ENCODE results near the gene C9orf57. TPM values are rescaled to one million over a fixed set of nuclear protein-coding genes. Genes with fewer than 3 reads are reported as not detected.

C9orf57 gene
- total and polyA plus RNA-seq, 2 of the 13 experiments (the other 11 are each of a cell fraction or from before 2014, with no cell fraction given) = 0.09 TPM; not detected in 1

DNA sequence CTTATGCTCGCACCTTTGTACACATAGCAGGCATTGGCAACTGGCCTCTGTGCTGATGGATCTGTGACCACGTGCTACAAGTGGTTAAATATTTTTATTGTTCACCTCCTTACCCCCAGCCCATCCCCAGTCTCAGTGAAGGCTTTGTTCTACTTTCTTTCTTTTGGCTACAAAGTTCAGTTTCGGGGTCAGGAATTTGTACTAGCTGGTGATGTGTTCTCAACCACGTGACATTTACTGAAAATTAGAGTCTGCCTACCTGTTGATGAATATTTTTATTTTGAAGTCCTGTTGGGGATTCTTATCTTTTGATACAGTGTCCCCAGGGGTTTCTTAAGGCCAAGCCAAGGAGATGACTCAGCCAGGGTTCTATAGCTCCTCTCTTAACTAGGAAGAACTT is 47.8 kb downstream of the C9orf57 start (continued):
- TF ChIP-seq SOX6 (IDR thresholded peaks at IDR 0.05) = no peak
- TF ChIP-seq SOX6 (CRISPR knock-in tag; IDR thresholded peaks at IDR 0.05) = peak; percentile 92
- TF ChIP-seq EHMT2 (IDR thresholded peaks at IDR 0.05; ENCODE audit: borderline replicate concordance, low read depth, low read length) = peak; percentile 30; the same call in 1 of the 2 replicates
- no peak for TF ChIP-seq ZNF570 (CRISPR knock-in tag; IDR thresholded peaks at IDR 0.05; ENCODE audit: borderline replicate concordance)
- TF ChIP-seq SMAD9 (CRISPR knock-in tag; IDR thresholded peaks at IDR 0.05) = no peak
- TF ChIP-seq, protein P1, sequence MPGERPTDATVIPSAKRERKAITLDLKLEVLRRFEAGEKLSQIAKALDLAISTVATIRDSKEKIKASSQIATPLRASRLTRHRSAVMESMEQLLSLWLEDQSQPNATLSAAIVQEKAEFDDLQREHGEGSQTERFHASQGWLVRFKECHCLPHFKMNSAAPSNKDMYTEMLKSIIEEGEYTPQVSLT (CRISPR knock-in tag; IDR thresholded peaks at IDR 0.05; ENCODE audit: borderline replicate concordance, low read depth) = no peak
- TF ChIP-seq CREB1 (IDR thresholded peaks at IDR 0.05) = no peak
- no peak for TF ChIP-seq CREB1 (CRISPR knock-in tag; IDR thresholded peaks at IDR 0.05)
- TF ChIP-seq, protein P2, sequence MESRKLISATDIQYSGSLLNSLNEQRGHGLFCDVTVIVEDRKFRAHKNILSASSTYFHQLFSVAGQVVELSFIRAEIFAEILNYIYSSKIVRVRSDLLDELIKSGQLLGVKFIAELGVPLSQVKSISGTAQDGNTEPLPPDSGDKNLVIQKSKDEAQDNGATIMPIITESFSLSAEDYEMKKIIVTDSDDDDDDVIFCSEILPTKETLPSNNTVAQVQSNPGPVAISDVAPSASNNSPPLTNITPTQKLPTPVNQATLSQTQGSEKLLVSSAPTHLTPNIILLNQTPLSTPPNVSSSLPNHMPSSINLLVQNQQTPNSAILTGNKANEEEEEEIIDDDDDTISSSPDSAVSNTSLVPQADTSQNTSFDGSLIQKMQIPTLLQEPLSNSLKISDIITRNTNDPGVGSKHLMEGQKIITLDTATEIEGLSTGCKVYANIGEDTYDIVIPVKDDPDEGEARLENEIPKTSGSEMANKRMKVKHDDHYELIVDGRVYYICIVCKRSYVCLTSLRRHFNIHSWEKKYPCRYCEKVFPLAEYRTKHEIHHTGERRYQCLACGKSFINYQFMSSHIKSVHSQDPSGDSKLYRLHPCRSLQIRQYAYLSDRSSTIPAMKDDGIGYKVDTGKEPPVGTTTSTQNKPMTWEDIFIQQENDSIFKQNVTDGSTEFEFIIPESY (CRISPR knock-in tag; IDR thresholded peaks at IDR 0.05) = no peak
- peak; percentile 14; the same call in 1 of the 2 replicates for TF ChIP-seq SALL1 (CRISPR knock-in tag; IDR thresholded peaks at IDR 0.05)
- TF ChIP-seq, protein P3, sequence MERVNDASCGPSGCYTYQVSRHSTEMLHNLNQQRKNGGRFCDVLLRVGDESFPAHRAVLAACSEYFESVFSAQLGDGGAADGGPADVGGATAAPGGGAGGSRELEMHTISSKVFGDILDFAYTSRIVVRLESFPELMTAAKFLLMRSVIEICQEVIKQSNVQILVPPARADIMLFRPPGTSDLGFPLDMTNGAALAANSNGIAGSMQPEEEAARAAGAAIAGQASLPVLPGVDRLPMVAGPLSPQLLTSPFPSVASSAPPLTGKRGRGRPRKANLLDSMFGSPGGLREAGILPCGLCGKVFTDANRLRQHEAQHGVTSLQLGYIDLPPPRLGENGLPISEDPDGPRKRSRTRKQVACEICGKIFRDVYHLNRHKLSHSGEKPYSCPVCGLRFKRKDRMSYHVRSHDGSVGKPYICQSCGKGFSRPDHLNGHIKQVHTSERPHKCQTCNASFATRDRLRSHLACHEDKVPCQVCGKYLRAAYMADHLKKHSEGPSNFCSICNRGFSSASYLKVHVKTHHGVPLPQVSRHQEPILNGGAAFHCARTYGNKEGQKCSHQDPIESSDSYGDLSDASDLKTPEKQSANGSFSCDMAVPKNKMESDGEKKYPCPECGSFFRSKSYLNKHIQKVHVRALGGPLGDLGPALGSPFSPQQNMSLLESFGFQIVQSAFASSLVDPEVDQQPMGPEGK (CRISPR knock-in tag; IDR thresholded peaks at IDR 0.05) = 0 out of 2 replicates have a peak, but pooled peaks have one; percentile 34
- TF ChIP-seq KLF11 (CRISPR knock-in tag; IDR thresholded peaks at IDR 0.05) = no peak
- no peak for TF ChIP-seq STAG1 (CRISPR knock-in tag; IDR thresholded peaks at IDR 0.05)
- 0 out of 2 replicates have a peak, but pooled peaks have one; percentile 31 for TF ChIP-seq SAP130 (CRISPR knock-in tag; IDR thresholded peaks at IDR 0.05; ENCODE audit: low read depth)
- TF ChIP-seq ZFAT (CRISPR knock-in tag; conservative IDR thresholded peaks at IDR 0.05) = no peak
- TF ChIP-seq SP2 (CRISPR knock-in tag; IDR thresholded peaks at IDR 0.05) = no peak
- TF ChIP-seq MYNN (CRISPR knock-in tag; IDR thresholded peaks at IDR 0.05; ENCODE audit: low read depth) = no peak
- TF ChIP-seq, protein P4, sequence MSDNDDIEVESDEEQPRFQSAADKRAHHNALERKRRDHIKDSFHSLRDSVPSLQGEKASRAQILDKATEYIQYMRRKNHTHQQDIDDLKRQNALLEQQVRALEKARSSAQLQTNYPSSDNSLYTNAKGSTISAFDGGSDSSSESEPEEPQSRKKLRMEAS (IDR thresholded peaks at IDR 0.05) = peak; percentile 65
- TF ChIP-seq AKAP8 (CRISPR knock-in tag; IDR thresholded peaks at IDR 0.05) = no peak
- no peak for TF ChIP-seq ZNF614 (CRISPR knock-in tag; IDR thresholded peaks at IDR 0.05; ENCODE audit: borderline replicate concordance)
- TF ChIP-seq SOX5 (CRISPR knock-in tag; IDR thresholded peaks at IDR 0.05; ENCODE audit: borderline replicate concordance) = peak; percentile 86
- TF ChIP-seq ELF1 (CRISPR knock-in tag; IDR thresholded peaks at IDR 0.05) = no peak
- TF ChIP-seq ZNF644 (CRISPR knock-in tag; IDR thresholded peaks at IDR 0.05; ENCODE audit: low read depth) = no peak
- TF ChIP-seq, protein P5, sequence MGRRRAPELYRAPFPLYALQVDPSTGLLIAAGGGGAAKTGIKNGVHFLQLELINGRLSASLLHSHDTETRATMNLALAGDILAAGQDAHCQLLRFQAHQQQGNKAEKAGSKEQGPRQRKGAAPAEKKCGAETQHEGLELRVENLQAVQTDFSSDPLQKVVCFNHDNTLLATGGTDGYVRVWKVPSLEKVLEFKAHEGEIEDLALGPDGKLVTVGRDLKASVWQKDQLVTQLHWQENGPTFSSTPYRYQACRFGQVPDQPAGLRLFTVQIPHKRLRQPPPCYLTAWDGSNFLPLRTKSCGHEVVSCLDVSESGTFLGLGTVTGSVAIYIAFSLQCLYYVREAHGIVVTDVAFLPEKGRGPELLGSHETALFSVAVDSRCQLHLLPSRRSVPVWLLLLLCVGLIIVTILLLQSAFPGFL (CRISPR knock-in tag; IDR thresholded peaks at IDR 0.05) = no peak
- TF ChIP-seq NR3C1 (CRISPR knock-in tag; IDR thresholded peaks at IDR 0.05) = no peak
- TF ChIP-seq CAMTA2 (CRISPR knock-in tag; IDR thresholded peaks at IDR 0.05; ENCODE audit: borderline replicate concordance) = no peak
- TF ChIP-seq ZNF180 (CRISPR knock-in tag; IDR thresholded peaks at IDR 0.05; ENCODE audit: borderline replicate concordance, low read depth) = no peak

All from HepG2 (cell line).